Gastroesophageal sphincter (tissue), 3 donors: ENCODE measurements around the gene ZNF507.

Experiments
- CTCF ChIP-seq, 4 experiments: fragments of 200-600 bp in 2 of 4; fragments of 450-650 bp in 2 of 4; sonication (generic) in 1 of 4; IDR thresholded peaks; one replicate each; pipeline ENCODE4 v1.5.1; 2017 to 2019; ENCODE audit warnings: antibody characterized with exemption in 4 of 4, mild to moderate bottlenecking in 2 of 4, moderate library complexity in 2 of 4
- EP300 ChIP-seq: sonication (generic); formaldehyde crosslinking; IDR thresholded peaks from one replicate; pipeline ENCODE4 v1.6.1; 2017; ENCODE audit warnings: antibody characterized with exemption, mild to moderate bottlenecking

GRCh38 chr19:32317086-32317485, 28.3 kb upstream of the ZNF507 start:
- TF ChIP-seq EP300 (no peak), CTCF (IDR thresholded peaks at IDR 0.05) (no peak)
